Measurements from ENCODE around the gene CEP128.

- TF ChIP-seq POLR2AphosphoS5 (IDR thresholded peaks at IDR 0.05; ENCODE audit: low read depth, low read length) (no peak), POLR2A (IDR thresholded peaks at IDR 0.05; ENCODE audit: low read depth, low read length) (no peak)
Observed at GRCh38 chr14:80576401-80576800, 365.1 kb downstream of the CEP128 start.
